HG03108 (cell line): ENCODE data around the gene CTSK.
"Not testable (repeated sequence)": the region's sequence is repeated elsewhere in the genome, so short reads cannot be mapped to it uniquely, and the experiment has no call there.

Experiments
- ATAC-seq: cut with Tn5 transposase; IDR thresholded peaks from one replicate; pipeline ENCODE4 v1.9.1; 2021; ENCODE audit warnings: moderate library complexity; ENCODE audit not compliant: unreplicated experiment

CTSK gene

DNA sequence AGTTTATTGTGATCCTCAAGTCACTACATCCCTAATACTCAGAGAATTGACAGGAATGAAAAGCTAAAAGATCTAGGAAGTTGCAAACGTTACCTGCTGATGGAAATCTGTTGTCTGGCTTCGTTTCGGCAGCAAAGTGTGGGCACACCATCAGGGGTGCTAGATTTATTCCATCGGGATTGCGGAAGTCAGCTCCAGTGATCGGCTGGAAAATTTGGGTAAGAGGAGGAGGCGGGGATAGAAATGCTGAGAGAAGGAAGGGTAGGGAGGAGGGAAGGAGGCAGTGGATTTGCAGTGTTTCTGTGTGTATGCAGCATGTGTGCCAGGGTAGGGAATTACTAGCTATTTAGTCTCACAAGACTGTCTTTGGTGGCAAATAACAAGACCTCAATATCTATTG is at the start of gene CTSK:
CTSK (minus strand) TSS at position 140 of the 400 bp plus-strand sequence. CDS start 1,455 bp downstream, outside the sequence.
- ATAC-seq, result no peak

DNA sequence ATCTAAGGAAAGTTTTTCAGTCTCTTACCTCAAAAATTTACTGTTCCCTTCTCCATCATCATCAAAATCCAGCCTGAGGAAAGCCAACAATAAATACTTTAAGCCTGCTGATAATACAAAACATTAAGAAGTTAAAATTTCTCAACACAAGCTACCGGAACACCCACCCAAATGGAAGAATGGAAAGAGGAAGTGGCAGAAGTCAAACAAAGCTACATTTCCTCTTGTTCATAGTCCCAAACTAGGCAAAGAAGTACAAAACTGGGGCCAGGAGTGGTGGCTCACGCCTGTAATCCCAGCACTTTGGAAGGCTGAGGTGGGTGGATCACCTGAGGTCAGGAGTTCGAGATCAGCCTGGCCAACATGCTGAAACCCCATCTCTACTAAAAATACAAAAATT is 44.7 kb upstream of the CTSK start:
- not testable (repeated sequence) for ATAC-seq

DNA sequence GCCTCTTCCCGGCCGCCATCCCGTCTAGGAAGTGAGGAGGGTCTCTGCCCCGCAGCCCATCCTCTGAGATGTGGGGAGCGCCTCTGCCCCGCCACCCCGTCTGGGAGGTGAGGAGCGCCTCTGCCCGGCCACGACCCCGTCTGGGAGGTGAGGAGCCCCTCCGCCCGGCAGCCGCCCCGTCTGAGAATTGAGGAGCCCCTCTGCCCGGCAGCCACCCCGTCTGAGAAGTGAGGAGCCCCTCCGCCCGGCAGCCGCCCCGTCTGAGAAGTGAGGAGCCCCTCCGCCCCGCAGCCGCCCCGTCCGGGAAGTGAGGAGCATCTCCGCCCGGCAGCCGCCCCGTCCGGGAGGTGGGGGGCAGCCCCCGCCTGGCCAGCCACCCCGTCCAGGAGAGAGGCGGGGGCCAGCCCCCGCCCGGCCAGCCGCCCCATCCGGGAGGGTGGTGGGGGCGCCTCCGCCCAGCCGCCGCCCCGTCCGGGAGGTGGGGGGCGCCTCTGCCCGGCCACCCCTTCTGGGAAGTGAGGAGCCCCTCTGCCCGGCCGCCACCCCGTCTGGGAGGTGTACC is 42.8 kb upstream of the CTSK start:
- not testable (repeated sequence) for ATAC-seq

DNA sequence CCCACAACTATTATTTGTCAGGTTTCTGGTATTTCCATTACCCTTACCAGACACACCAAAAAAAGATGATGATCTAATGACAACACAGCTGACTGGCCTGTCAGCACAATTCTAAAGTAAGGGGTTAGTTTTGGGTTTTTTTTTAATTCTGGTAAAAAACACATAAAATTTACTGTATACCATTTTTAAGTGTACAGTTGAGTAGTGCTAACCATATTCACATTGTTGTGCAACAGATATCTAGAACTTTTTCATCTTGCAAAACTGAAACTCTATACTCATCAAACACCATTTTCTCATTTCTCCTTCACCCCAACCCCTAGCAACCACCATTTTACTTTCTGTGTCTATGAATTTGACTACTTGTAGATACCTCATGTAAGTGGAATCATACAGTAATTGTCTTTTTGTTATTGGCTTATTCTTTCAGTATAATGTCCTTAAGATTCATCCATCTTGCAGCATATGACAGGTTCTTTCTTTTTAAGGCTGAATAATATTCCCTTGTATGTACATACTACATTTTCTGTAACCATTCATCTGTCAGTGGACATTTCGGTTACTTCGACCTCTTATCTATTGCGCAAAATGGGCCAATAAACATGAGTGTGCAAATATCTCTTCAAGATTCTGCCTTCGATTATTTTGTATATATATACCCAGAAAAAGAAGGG is 38.5 kb upstream of the CTSK start:
- no peak for ATAC-seq

DNA sequence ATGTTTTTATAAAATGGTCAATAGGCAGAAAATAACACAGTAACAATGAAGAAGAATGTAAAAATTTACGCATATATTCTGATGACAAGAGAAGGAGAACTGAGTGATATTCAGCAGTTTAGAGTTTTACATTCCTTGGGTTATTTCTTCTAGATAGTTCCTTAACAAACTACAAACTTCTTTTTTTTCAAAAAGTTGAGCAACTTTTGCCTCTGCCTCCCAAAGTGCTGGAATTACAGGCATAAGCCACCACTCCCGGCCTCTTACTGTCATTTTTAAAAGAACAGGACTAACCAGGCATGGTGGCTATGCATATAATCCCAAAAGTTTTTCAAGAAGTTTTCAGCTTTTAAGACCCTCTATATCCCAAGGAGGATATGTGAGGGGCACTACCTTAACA is 35.4 kb upstream of the CTSK start:
- ATAC-seq, result no peak

DNA sequence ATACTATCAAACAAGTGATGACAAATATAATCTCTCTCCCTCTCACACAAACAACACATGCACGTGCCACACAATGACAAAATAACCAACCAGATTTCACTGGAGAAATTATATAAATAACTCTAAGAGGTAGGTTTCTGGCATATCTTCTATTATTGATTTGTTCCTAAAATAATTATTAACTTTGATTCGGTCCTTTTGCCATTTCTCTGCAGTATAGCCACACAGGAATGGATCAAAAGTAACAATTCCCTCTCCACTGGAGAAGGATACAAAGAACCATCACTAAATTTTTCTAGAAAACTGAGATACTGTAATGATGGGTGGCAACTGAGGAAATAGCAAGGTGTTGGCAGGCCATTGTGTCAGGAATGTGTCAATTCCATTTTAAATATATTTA is 34.9 kb upstream of the CTSK start:
- no peak for ATAC-seq

DNA sequence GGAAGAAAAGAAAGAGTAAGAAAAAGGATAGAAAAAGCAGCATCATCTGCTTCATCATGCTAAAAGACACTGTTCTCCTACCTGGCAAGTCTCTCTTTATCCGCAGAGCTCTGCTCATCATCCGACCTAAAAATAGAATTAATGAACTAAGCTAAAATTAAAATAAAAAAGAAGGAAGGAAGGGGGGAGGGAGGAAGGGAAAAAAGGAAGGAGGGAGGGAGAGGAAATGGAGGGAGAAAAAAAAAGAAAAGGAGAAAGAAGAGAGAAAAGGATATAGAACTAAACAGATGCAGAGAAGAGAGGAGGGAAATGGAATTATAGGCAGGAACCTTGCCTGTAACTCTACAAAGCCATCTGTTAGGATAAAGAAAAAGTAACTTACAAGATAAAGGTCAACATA is 34.3 kb upstream of the CTSK start:
- ATAC-seq, result no peak

DNA sequence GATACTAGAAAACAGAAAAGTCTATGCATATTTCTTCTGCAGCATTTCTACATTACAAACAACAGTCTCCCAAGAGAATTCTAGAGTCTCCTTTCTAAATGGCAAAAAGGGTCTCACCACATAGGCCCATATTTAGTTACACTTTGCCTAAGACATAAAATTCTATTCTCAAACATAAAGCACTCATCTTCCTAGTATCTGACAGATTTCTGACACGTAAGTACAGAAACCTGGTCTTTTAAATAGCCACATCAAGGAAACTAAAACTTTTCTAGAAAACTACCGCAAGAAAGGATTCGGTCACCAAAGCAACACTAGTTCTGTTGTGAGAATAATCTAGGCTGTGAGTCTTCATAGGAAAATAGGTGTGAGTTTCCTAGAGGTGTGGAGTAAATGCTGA is 33.6 kb upstream of the CTSK start:
- ATAC-seq, result no peak

DNA sequence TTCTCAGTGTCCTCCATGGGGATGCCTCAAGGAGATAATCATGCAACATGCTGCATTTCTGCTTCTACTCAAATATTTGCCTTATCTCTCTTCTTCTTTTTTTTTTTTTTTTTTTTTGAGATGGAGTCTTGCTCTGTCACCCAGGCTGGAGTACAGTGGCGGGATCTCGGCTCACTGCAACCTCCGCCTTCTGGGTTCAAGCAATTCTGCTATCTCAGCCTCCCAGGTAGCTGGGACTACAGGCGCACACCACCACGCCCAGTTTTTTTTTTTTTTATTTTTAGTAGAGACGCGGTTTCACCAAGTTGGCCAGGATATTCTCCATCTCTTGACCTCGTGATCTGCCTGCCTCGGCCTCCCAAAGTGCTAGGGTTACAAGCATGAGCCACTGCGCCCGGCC is 32.8 kb upstream of the CTSK start:
- not testable (repeated sequence) for ATAC-seq

DNA sequence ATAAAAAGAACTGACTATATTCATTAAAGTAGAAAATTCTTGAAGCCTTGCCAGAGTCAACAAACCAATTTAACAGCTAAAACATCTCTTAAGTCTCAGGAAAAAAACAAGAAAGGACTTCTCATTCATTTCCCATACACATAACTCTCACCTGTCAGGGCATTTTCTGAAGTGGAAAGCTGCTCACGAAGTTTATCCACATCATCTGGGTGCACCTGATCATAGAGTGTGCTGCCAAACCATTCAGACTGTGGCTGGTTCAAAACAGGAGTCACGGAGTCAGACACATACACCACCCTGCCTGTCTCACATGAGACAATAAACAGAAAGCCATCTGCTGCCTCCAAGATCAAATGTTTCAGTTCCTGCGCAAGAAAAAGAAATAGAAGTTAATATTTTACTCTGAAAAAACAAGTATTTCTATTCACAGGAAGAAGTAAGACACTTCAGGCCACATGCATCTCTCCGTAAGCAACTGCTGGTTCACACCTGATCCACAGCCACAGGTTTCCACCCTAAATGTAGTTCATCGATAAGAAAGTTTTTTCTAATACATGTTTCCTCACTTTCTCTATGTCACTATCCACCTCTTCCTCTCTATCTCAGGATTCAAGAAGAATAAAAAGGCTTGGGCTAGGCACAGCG is 28.2 kb upstream of the CTSK start:
- ATAC-seq, result peak; percentile 89

DNA sequence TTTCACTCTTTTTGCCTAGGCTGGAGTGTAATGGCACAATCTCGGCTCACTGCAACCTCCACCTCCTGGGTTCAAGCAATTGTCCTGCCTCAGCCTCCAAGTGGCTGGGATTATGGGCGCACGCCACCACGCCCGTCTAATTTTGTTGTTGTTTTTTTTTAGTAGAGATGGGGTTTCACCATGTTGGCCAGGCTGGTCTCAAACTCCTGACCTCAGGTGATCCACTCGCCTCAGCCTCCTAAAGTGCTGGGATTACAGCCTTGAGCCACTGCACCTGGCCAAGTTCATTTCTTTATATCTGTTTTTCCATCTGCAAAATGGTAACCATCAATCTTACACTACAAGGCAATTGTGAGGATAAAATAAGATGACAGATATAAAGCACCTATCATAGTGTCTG is 25.9 kb upstream of the CTSK start:
- ATAC-seq, result not testable (repeated sequence)

DNA sequence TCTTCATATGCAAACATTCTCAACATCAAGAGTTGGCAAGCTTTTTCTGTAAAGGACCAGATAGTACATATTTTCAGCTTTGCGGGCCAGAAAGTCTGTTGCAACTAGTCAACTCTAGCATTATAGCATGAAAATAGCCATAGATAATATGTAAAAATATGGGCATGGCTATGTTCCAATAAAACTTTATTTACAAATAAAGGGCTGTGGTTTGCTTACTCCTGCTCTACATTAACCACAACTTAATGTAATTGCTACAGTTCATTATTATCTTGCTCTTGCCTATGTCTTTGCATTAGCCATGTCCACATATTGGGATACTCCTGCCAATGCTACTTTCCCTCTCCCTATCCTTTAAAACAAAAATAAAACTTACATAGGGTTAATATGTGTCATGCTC is 24.5 kb upstream of the CTSK start:
- no peak for ATAC-seq

DNA sequence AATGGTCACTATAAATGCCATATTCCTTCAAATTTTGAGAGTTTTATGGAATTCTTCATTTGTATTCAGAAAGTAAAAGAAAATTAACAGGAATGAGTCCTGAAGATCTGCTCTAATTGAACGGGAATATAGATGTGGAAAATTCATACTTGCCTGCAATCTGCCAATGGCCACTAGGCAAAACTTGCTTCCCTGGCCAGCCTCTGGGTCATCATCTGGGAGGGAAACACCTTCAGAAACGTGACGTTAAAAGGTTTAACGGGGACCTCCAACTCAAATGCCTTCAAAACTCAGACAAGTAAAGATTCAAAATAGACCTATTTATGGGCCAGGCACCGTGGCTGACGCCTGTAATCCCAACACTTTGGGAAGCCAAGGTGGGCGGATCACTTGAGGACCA is 21.7 kb upstream of the CTSK start:
- no peak for ATAC-seq

DNA sequence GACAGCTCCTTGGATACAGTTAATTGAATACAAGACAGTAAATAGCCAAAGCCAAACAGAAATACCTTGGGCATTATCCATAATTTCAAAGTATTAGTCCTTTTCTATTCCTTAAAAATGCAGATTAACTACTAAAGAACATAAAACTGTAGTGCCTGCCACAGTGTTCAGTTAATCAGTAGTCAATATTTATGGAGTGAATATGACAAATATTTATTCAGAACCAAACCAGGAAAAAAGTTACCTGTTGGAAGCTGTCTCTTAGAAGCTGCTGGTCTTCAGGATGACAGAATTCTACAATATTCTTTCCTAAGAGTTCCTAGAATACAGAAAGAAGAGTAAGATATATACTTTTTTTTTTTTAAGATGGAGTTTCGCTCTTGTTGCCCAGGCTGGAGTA is 18.2 kb upstream of the CTSK start:
- no peak for ATAC-seq

DNA sequence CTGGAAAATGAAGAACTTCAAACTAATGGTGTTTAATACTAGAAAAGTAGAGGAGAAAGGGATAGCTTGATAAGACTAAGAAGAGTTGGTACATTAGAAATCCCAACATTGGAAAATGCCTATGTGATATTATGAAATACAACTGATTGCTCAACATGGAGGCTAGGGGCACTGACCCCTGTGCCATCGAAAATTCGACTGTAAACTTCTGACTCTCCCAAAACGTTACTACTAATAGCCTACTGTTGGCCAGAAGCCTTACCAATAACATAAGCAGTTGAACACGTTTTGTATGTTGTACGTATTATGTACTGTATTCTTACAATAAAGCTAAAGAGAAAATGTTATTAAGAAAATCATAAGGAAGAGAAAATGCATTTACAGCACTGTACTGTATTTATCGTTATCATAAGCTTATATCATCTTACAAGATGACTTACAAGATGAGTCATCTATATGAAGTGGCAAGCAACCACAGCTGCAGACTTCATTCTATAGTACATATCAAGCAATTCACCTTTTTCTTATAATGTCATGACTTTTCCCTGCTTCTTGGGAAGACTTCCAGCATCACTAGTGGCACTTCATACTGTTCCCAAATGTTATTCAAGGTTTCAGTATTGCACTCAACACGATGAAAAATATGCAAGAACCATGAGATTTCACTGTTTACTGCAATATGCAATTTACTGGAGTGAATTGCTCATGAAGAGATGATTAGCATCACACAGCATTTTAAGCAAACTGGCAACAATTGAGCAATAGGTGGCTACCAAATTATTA is 12.9 kb upstream of the CTSK start:
- ATAC-seq, result no peak

DNA sequence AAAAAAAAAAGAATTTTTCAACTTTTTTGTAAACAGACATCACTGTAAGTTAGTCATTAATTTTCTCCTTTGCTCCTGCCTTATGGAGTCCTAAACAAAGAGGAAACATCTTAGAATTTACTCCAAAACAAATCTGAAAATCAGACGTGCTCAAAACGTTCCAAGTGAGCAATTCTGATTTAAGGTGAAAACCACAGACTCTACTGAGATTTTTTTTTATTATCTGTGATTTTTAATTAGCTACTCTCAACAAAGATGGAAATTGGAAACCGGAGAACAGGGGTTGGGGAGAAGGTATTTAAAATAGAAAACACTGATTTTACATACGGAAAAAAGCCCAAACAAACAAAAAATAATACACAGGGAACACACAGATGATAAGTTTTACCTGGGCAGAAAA is 7.8 kb upstream of the CTSK start:
- no peak for ATAC-seq

DNA sequence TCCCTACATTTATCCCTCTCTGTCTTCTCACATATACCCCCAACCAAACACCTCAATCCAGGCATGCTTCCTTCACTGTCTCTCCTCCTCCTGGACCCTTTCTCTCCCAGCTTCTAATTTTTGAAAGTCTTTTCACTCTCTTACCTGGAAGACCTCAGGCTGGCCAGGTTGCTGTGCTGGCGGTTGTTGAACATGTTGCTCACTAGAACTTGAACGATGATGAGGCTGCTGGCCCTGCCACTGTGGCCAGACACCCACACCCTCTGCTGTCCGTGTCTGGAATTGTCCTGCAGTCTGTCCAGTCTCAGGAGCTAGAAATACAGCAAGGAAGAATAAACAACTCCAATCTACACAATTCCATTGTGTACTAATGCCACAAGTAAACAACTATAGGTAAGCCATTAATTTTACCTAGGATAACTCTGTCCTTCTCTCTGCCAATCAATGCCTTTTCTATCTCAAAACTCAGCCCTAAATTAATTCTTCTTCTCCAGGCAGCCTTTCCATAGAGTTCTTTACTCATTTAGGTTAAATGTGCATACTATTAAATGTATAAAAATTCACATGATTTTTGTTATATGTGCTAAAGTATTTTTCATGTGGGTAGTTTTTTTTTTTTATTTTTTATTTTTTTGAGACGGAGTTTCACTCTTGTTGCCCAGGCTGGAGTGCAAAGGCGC is 5.1 kb upstream of the CTSK start:
- no peak for ATAC-seq

DNA sequence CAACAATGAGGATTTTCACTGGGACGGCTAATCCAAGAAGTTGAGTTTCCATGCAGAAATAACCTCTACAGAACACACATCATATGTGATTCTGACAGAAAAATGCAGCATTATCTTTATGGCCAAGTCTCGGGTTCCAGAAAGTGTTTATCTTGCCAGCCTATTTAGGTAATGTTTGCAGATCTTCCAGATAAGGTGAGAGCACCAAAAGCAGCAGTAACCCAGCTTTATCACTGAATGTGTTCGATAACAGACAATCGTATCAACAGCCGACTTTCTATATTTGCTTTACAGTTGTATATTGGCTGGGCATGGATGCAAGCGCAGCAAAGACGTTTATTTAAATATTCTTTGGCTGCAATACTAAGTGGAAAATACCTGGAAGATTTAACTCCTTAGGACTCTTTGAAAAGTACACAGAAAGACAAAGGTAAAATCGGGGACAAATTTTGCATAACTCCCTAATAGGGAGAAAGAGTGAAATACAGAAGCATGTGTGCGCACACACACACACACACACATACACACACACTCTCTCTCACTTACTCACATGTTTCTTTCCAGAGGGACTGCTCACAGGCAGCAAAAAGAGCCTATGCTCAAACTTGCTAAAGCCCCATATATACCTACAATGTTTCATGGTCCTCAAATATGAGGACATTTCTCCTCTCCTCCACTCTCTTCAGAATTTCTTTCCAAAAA is 3.0 kb upstream of the CTSK start:
- ATAC-seq, result no peak

DNA sequence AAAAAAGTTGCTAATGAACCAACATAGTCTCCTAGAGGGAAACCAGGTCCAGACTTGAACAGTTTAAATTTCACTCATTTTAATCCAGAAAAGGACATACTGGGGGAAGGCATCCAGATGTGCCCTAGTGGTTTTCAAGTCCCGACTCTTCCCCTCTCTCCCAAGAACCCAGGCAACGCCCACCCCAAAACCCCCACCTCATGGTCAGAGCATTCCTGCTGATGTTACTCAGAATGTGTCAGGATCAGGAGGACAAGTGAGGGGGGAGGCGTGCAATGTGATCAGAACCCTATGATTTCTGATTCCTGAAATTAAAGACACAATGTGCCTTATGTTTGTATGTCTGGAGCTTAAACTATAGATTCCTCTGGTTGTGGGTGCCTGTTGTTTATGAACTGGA is 1.6 kb upstream of the CTSK start:
- no peak for ATAC-seq

DNA sequence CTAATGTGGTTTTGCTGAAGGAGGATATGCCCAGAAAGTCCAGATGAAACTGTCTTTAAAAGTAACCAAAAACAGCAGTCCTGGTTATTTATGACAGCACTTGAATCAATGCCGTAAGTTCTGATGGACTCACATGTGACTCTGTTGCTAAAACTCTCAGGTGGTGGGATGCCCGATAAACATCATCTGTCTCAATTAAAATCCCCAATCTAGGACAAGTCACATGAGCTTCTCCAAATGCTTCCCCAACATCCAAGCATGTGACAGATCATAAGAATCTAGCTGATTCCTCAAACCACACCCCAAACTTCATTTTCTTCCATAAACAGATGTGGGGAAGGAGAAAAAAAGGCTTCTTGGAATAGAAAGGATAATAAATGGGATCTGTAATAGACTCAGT is 786 bp upstream of the CTSK start:
- ATAC-seq, result no peak
